Stimulated activated naive CD4-positive, alpha-beta T cell treated with Interleukin-2 at 50 U/mL for 16 hours (primary cell): ENCODE data around the gene TCF21.

Experiments used
- DNase-seq: peaks from one replicate; lab custom pipeline; 2025; lab: John Stamatoyannopoulos, UW

TCF21 gene

DNA sequence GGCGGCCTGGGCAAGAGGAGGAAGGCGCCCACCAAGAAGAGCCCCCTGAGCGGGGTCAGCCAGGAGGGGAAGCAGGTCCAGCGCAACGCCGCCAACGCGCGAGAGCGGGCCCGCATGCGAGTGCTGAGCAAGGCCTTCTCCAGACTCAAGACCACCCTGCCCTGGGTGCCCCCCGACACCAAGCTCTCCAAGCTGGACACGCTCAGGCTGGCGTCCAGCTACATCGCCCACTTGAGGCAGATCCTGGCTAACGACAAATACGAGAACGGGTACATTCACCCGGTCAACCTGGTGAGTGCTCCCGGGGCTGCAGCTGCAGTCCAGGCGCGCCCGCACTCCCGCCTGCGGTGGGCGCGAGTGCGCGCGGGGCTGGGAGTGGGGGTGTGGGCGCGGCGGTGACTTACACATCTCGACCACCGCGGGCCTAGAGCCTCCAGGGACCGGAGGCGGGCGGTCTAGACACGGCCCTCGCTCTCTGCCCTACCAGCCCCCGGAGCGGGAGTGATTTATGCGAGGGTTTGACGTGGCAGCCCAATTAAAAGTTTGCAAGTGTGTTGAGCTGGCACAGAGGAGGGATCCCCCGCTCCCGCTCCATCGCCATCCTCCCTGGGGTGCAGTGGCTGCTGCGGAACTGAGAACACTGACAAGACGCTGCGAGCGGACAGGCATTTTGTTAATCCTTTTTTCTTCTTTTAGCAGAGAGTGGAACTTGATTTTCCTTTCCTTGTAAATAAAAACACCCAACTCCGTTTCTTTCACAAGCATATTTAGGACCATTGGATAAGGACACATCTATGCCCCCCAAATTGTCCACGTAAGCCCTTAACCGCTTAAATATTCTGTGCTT is 867 bp downstream of the TCF21 start:
- no peak for DNase-seq

DNA sequence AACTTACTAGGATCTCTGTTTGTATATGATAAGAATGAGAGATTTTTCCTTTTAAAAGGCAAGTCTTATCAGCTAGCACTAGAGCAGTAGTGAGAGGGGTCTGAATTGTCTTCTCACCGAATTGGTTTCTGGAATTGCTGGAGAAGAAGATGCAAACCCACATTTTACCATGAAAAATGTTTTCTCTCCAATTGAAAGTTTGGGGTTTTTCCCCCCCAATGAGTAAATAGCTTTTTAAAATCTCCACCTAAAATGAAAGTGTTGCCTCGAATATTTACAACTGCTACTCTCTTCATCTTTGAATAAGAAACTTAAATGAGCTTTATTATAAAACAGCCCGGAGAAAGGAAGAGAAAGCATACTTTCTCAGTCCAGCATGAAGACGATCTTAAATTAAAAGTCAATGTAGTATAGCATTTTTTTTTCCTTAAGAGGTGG is 1.8 kb downstream of the TCF21 start:
- DNase-seq = no peak

DNA sequence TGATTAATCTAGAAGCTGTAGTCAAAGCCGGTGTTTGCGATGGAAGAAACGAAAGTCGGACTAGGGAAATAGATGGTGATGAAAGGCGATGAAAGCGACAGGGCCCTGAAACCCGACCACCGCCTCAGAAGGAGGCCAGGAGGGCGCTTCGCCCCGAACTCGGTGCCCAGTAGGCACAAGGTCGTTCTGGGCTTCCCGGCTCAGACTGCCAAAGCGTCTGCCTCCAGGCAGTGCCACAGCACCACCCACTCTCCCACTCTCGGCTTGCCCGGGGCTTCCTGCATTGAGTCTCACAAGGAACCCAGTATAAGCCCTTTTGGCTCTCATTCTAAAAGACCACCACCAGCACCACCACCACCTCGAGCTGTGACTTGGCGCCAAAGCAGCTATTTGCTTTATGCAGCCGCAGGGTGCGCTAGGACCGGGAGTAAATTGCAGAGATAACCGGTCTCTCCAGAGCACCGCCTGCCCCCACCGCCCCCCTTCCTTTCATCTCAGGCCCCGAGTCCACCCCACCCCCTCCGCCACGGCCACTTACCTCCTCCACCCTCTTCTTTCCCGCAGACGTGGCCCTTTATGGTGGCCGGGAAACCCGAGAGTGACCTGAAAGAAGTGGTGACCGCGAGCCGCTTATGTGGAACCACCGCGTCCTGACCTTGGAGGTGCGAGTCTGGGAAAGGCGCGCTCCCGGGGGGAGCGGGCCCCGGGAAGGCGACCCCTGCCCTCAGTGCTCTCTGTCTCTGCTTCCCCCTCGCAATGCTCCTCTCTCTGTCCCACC is 2.4 kb downstream of the TCF21 start:
- no peak for DNase-seq

- no peak for DNase-seq
Observed at GRCh38 chr6:133891927-133892812, 3.3 kb downstream of the TCF21 start.

DNA sequence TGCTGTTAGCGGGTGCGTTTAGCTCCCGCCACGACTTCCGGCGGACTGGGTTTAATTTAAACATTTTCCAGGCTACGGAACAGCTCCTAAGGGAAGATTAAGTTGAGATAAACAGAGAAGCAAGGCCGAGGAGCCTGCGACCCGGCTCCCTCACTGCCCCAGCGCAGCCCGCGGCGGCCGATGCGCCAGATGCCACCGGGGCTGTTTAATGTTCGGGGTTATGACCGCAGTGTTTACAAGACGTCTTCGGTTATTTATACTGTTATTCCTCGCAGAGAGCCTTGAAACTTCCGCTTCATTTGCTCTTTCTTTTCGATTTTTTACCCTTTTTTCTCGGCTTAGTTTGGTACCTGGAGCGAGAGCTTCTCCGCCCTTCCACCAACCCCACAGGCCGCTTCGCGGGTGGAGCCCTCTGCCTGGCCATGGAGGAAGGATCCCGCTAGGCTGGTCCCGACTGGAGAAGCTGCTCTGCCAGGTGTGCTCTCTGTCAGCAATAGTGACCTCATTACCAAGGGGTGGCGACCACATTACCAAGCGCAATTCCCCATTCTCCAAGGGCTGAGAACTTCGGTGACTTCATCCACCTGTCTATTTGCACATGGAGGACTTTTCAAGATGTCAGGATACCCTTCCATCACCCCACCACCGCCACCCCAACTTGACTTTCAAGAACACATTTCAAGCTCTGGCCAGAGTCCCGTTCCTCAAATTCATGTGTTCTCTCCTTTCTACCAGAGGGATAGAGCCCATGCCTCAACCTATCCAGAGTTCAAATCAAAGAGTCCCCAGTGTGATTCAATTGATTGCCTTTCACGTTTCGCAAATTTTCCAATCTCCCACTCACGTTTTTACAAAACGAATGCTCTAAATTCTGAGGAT is 4.1 kb downstream of the TCF21 start:
- DNase-seq = no peak

DNA sequence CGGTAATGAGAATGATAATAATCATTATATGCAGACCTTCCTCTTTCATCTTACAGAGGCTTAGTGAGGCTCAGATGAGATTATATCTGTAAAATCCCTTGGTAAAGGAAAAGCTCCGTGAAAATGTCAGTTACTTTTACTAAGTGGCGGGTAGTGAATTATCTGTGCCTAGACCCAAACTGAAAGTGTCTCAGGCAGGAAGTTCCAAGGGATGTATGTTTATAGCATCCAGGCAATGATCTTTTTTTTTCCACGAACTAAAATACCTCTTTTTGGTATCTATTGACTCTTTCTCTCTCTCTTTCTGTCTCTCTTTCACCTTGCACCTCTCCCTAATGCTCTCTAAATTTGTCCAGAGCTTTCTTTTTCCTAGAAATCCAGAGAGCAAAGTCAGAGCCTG is 5.0 kb downstream of the TCF21 start:
- no peak for DNase-seq

DNA sequence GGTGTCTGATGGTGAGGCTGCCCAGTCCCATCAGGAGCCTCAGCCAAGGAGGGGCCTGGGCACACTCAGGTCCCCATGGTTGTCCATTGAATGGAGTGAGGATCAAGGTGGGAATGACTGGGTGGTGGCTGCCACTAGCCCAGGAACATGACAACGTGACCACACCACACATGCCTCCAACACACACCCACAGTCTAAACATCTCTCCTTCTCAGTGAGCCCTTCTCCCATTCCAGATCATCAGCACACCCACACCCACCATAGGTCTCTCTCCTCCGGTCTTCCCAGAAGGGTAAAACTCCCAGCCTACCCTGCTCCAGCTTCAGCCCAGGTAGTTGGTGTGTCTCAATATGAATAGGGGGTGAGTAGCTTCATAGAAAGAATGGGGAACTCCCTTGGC is 5.5 kb downstream of the TCF21 start:
- DNase-seq = no peak

DNA sequence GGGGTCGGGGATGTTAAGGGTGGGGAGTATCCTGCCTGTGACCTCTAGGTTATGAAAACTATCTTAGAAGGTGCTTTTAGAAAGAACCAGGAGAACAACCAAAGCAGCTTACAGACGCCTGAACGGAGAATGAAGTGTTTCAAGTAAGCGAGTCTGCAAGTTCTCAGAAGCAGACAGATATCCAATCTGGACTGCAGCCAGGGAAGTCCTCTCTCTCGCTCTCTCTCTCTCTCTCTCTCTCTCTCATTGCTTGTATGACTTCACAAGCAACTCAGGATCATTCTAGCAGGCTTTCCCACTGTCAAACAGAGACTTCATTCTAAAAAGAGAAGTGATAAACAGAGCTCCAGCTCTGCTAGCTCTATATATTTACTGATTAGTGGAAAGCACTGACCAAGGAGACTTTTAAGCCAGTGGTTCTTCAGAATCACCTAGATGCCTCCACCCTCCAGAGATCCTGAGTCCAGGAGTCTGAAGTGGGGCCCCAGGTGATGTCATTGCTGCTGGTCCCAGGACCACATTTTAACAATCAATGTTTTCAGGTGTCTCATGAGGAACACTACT is 6.0 kb downstream of the TCF21 start:
- DNase-seq = no peak

GRCh38 chr6:133895573-133896343 is 6.8 kb downstream of the TCF21 start:
- DNase-seq = no peak

- DNase-seq = no peak
Observed at GRCh38 chr6:133896344-133896721, 7.4 kb downstream of the TCF21 start.

DNA sequence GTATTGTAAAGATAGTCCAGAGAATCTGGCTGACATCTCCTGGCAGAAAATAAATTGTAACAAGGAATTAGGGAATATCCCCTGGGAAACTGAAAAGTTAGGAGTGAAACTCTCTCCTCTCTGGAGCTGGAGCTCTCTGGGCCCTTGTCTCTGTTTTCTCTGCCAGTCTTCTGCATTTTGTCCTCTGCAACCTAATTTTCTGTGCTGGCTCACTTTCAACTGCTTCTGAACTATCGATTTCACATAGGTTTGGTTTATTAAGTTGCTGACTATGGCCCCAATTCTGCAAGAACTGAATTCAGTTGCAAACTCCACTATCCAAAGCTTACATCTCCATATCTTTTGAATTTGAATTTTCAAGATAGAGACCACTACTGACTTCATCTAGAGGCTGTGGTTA is 9.3 kb downstream of the TCF21 start:
- DNase-seq = no peak

DNA sequence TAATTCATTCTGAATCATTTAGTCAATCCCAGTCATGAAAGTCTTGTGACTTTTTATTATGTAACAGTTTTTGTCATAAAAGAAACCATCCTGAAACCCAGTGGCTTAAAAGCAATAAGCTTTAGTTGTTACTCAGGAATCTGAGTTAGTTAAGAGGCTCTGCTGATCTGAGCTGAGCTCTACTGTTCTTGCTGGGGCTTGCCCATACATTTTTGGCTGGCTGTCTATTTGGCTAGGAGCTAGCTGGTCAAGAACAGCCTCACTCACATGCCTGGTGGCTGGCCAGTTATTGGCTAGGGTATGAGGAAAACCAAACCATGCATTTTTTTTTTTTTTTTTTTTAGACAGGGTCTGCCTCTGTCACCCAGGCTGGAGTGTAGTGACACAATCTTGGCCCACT is 10.6 kb downstream of the TCF21 start:
- no peak for DNase-seq

DNA sequence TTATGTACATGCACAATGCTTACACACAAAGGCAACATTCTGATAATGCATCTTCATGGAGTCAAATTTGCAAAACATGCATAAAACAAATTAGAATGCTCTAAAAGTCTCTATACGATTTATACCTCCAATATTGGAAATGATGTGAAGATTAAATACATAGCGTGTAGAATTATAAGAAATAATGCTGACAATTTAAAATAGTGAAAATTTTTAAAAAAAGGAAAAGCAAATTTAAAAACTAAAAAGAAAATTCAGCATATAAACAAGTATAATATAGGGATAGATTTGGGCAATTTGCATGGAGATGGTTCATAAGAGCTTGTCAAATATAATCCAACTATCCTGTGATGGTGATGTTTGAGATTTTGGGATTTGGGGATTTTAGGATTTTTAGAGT is 14.9 kb downstream of the TCF21 start:
- DNase-seq = no peak

DNA sequence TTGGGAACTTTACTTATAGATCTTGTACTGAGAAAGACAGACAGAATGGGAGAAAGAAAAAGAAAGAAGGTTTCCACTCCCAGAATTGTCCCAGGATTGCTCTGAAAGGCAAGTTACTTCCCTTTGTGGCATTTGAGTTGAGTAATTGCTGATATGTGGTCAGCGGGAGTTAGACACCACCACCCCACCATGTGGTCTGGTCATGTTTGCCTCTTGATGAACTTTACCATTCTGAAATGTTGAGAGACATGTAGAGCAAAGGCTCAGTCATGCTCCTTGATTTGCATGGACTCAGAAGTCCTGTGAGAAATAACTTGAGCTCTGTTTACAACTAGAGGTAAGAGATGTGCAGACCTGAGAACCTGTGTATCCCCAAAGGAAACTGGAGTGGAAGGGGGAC is 17.1 kb downstream of the TCF21 start:
- no peak for DNase-seq

DNA sequence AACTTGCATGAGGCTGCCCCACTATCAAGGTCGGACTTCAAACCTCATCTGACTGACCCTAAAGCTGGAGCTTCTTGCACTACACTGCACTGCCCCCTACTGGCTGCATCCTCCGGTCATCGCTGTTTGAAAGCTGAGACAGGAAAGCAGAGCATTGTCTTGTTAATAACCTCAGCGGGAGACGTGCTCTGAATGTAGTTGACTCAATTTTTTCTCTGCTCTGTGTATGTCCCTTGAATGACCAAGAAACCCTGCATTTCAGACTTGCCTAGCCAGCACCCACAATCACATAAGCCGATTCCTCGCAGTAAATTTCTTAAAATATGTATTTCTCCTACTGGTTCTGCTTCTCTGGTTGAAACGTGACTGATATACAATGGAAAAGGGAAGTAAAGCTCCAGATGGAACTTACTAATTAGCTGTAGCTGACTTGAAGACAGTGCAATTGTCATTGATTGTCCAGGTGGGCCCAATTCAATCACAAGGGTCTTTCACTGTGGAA is 27.8 kb downstream of the TCF21 start:
- peak; percentile 55 for DNase-seq

GRCh38 chr6:133917781-133918180 is 28.9 kb downstream of the TCF21 start:
- DNase-seq = no peak

- DNase-seq = no peak
Observed at GRCh38 chr6:133918208-133918930, 29.5 kb downstream of the TCF21 start.

DNA sequence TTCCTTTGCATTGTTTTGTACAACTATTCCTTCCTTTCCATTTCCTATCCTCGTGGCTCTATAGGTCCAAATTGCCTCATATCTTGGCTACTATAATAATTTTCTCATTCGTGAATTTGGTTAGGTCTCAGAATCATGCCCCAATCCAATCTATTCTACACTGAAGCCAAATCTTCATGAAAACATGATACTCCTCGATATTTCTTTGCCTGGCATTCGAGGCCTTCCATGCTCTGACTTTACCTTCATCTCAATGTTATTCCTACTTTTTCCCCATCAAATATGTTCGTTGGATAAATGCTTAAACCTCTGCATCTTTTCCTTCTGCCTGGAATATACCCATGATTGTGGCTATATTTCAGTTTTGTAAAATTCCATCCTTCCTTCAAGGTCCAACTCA is 30.4 kb downstream of the TCF21 start:
- no peak for DNase-seq

DNA sequence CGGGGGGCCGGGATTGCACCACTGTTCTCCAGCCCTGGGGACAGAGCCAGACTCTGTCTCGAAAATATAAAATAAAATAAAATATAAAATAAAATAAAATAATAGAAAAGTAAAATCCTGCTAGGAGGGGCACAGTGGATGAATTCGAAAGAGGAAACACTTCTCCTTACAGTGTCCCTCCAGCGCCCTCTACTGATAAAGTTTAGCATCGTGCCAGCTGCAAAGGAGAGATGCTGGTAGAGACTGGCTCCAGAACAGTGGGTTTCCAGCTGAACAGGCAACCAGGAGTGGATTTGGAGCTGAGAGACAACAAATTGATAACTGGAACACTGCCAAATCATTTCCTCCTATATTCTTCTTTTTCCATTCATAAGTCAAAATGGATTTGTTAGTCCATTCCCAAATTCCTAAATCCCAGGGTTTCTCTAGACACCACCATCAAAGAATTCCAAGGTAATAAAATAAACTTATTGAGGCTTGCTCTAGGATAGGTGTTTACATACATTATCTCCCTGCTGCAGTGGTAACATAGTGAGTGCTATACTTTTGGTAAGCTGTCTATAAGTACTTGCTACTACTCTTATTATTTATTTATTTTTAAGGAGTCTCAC is 32.4 kb downstream of the TCF21 start:
- DNase-seq = peak; percentile 46
